Caco-2 (cell line): ENCODE measurements around the gene PLA2G2C. TPM values are rescaled to one million over a fixed set of nuclear protein-coding genes. Genes with fewer than 3 reads are reported as not detected.

Source experiments
- BruUV-seq: library from RNA; stranded (reverse); fragments of 400-500 nt; replicated peaks from 2 replicates; lab custom pipeline; 2021; lab: Mats Ljungman, UMichigan
- CTCF ChIA-PET: fragments of 300-600 bp; sonication (Branson Sonifier 250); formaldehyde crosslinking; loops from one replicate; lab custom pipeline; 2022; ENCODE audit warnings: antibody characterized with exemption; lab: Charles Lee
- POLR2A ChIA-PET: fragments of 300-600 bp; sonication (Branson Sonifier 250); formaldehyde crosslinking; loops from one replicate; lab custom pipeline; 2022; ENCODE audit warnings: antibody characterized with exemption; lab: Charles Lee
- DNase-seq, 2 experiments: peaks; one replicate each; pipeline versions ENCODE4 v3.0.0 to v3.0.0-alpha.2; 2020 to 2022
- H3K27me3 ChIP-seq: replicated peaks from 2 replicates; pipeline ENCODE4 v1.6.0; 2011; ENCODE audit warnings: low read length; ENCODE audit not compliant: control insufficient read depth, insufficient read depth
- H3K36me3 ChIP-seq: 2 replicates; pipeline ENCODE4 v1.5.1; 2011; ENCODE audit warnings: low read length; ENCODE audit not compliant: control insufficient read depth, insufficient read depth
- H3K4me1 ChIP-seq: fragments of 250-450 bp; sonication (Bioruptor Pico); 2 replicates; pipeline ENCODE4 v1.5.1; 2020; ENCODE audit warnings: mild to moderate bottlenecking
- H3K4me3 ChIP-seq: 2 replicates; pipeline ENCODE4 v1.5.1; 2011; ENCODE audit warnings: low read depth, mild to moderate bottlenecking, control low read depth, low read length
- H3K9me3 ChIP-seq: fragments of 250-450 bp; sonication (Bioruptor Pico); 2 replicates; pipeline ENCODE4 v1.5.1; 2020; ENCODE audit warnings: mild to moderate bottlenecking, moderate library complexity
- H3K27ac Mint-ChIP-seq: one replicate; pipeline ENCODE4 v1.8.0; 2022; ENCODE audit warnings: mixed read lengths; ENCODE audit not compliant: unreplicated experiment
- H3K27me3 Mint-ChIP-seq: one replicate; pipeline ENCODE4 v1.8.0; 2022; ENCODE audit warnings: mixed read lengths; ENCODE audit not compliant: insufficient read depth, unreplicated experiment
- H3K36me3 Mint-ChIP-seq: one replicate; pipeline ENCODE4 v1.8.0; 2022; ENCODE audit warnings: mild to moderate bottlenecking, mixed read lengths; ENCODE audit not compliant: insufficient read depth, unreplicated experiment
- H3K4me1 Mint-ChIP-seq: one replicate; pipeline ENCODE4 v1.8.0; 2022; ENCODE audit warnings: low read depth, mixed read lengths; ENCODE audit not compliant: unreplicated experiment
- H3K4me3 Mint-ChIP-seq: one replicate; pipeline ENCODE4 v1.8.0; 2022; ENCODE audit warnings: mild to moderate bottlenecking, moderate library complexity, mixed read lengths; ENCODE audit not compliant: unreplicated experiment
- H3K9me3 Mint-ChIP-seq: one replicate; pipeline ENCODE4 v1.8.0; 2022; ENCODE audit warnings: mixed read lengths; ENCODE audit not compliant: unreplicated experiment
- CTCF ChIP-seq, 2 experiments: fragments of 200-600 bp in 1 of 2; IDR thresholded peaks; 1 replicate in 1 of 2; 2 replicates in 1 of 2; pipeline versions ENCODE4 v1.5.1 to v1.8.0; 2011 to 2022; ENCODE audit warnings: antibody characterized with exemption in 1 of 2, control low read depth in 1 of 2, inconsistent platforms in 1 of 2, low read depth in 1 of 2, low read length in 1 of 2, mild to moderate bottlenecking in 1 of 2, moderate library complexity in 1 of 2; ENCODE audit not compliant: insufficient read depth in 1 of 2, severe bottlenecking in 1 of 2, unreplicated experiment in 1 of 2
- intact Hi-C: fragments of 100-400 bp; cut with micrococcal nuclease; formaldehyde crosslinking; loops from one replicate; pipeline ENCODE4 v1.10.0; 2022; ENCODE audit not compliant: unreplicated experiment
- total RNA-seq: library from RNA; stranded (reverse); gene quantifications from 2 replicates; pipeline ENCODE4 v1.2.3, GENCODE V29; 2022

PLA2G2C gene
- total RNA-seq, 1 experiment from 2014 or later, result not detected

- Histone ChIP-seq H3K27me3 (no peaks in the 10 kb centered on the region), H3K4me3 (no peak overlapping the region), H3K9me3 (no peaks in the 10 kb centered on the region), H3K36me3 (no peaks in the 10 kb centered on the region), H3K4me1 (no peaks in the 10 kb centered on the region)
- Mint-ChIP-seq H3K27me3 (peaks cover 3% of the 10 kb centered on the region), H3K27ac (no peak overlapping the region), H3K36me3 (no peaks in the 10 kb centered on the region), H3K9me3 (no peaks in the 10 kb centered on the region), H3K4me1 (no peaks in the 10 kb centered on the region), H3K4me3 (no peak overlapping the region)
- intact Hi-C loops, result no loop called here
- DNase-seq, result no peak
- no peak for TF ChIP-seq CTCF (IDR thresholded peaks at IDR 0.05; ENCODE audit: insufficient read depth in 1 of 2, low read depth in 1 of 2, low read length in 1 of 2, severe bottlenecking in 1 of 2, unreplicated experiment in 1 of 2)
- ChIA-PET CTCF (no interaction called here), POLR2A (no interaction called here)
- no TSS peak for BruUV-seq
Observed at GRCh38 chr1:20123722-20124455, 62.4 kb downstream of the PLA2G2C start.

GRCh38 chr1:20120796-20121195 lies 65.5 kb downstream of the PLA2G2C start:
- Mint-ChIP-seq H3K27ac (no peak overlapping the region), H3K4me1 (no peaks in the 10 kb centered on the region), H3K27me3 (peaks cover 6% of the 10 kb centered on the region), H3K36me3 (no peaks in the 10 kb centered on the region), H3K4me3 (no peak overlapping the region), H3K9me3 (no peaks in the 10 kb centered on the region)
- intact Hi-C loops, result no loop called here
- POLR2A ChIA-PET, result no interaction called here
- no peak for TF ChIP-seq CTCF (IDR thresholded peaks at IDR 0.05; ENCODE audit: insufficient read depth in 1 of 2, low read depth in 1 of 2, low read length in 1 of 2, severe bottlenecking in 1 of 2, unreplicated experiment in 1 of 2)
- Histone ChIP-seq H3K27me3 (no peaks in the 10 kb centered on the region), H3K36me3 (no peaks in the 10 kb centered on the region), H3K4me1 (no peaks in the 10 kb centered on the region), H3K4me3 (no peak overlapping the region), H3K9me3 (no peaks in the 10 kb centered on the region)
- DNase-seq, result no peak
- CTCF ChIA-PET, result no interaction called here
- no TSS peak for BruUV-seq

- H3K9me3 ChIP-seq, result no peaks in the 10 kb centered on the region
- Mint-ChIP-seq H3K9me3 (no peaks in the 10 kb centered on the region), H3K27ac (no peak within 1 kb of the TSS), H3K27me3 (peaks cover 6% of the 10 kb centered on the region), H3K4me1 (no peaks in the 10 kb centered on the region), H3K36me3 (no peaks in the 10 kb centered on the region), H3K4me3 (no peak within 1 kb of the TSS)
- H3K4me3 ChIP-seq, result no peak within 1 kb of the TSS
- no peaks in the 10 kb centered on the region for H3K36me3 ChIP-seq
- ChIA-PET CTCF (no interaction called here), POLR2A (no interaction called here)
- DNase-seq, result no peak
- no peak for TF ChIP-seq CTCF (IDR thresholded peaks at IDR 0.05; ENCODE audit: insufficient read depth in 1 of 2, low read depth in 1 of 2, low read length in 1 of 2, severe bottlenecking in 1 of 2, unreplicated experiment in 1 of 2)
- no peaks in the 10 kb centered on the region for H3K27me3 ChIP-seq
- no TSS peak for BruUV-seq
- intact Hi-C loops, result no loop called here
- no peaks in the 10 kb centered on the region for H3K4me1 ChIP-seq
Observed at GRCh38 chr1:20119347-20119746, 67.0 kb downstream of the PLA2G2C start, which contains the start of gene PLA2G2D. PLA2G2D (minus strand) TSS chr1:20119536; CDS start chr1:20119498, 38 bp downstream.
